ENCODE data around the gene TBC1D2. TPM values are rescaled to one million over a fixed set of nuclear protein-coding genes. Genes with fewer than 3 reads are reported as not detected.
A peak's percentile ranks its signal among the peaks of the same experiment; 100 is the strongest.
"Not testable (repeated sequence)": the region's sequence is repeated elsewhere in the genome, so short reads cannot be mapped to it uniquely, and the experiment has no call there.

TBC1D2 gene
- total RNA-seq, 1 donor = 26.9 TPM

DNA sequence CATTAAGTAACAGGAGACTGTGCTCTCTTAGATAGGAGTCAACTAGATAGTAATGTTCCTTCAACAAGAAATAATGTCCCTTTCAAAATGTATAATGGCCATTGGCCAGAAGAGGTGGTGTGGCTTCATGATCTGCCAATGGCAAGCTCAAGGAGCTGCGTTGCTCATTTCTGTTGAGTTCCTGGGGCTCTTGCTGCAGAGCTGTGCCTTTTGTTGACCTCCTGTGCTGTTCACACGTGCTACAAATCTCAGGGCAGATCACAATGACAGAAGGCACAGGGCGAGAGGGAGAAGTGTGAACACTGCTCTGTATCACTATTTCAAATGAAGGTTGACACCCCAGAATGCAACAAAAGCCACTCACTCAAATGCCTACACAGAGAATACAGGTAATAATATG, 16.0 kb upstream of the TBC1D2 start:
- DNase-seq (ENCODE audit: low read depth in 2 of 3, low spot score in 2 of 3) = no peak

DNA sequence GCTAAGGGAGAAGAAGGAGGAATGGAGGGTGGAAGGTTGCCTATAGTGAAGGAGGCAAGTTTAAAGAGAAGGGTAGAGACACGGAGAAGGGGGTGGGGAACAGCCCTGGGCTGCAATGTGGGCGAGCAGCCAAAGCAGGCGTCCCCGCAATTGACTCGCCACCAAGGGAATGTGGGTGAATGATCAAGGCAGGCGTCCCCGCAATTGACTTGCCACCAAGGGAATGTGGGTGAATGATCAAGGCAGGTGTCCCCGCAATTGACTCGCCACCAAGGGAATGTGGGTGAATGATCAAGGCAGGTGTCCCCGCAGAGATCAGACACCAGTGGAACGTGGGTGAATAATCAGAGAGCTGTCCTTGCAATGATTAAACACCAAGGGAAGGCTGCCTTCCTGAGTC, 14.8 kb upstream of the TBC1D2 start:
- DNase-seq (ENCODE audit: low read depth in 2 of 3, low spot score in 2 of 3) = not testable (repeated sequence)

DNA sequence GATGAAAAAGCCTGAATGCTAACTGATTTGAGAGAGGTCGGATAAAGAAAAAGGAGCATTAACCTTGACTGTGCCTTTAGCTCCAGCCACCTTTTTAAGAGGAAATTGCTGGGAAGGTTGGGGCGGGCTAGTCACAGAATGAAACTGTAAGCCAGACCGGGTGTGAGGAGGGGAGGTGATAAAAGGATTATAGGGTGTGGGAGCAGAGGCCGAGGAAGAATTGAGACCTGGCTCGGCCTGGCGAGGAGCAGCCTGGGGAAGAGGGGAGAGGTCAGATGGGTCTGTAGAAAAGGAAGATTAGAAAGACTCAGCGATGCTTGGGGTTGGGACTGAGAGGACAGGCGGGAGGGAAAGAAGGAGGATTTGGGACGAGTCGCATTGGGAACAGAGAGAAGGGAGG, 14.2 kb upstream of the TBC1D2 start:
- not testable (repeated sequence) for DNase-seq (ENCODE audit: low read depth in 2 of 3, low spot score in 2 of 3)

DNA sequence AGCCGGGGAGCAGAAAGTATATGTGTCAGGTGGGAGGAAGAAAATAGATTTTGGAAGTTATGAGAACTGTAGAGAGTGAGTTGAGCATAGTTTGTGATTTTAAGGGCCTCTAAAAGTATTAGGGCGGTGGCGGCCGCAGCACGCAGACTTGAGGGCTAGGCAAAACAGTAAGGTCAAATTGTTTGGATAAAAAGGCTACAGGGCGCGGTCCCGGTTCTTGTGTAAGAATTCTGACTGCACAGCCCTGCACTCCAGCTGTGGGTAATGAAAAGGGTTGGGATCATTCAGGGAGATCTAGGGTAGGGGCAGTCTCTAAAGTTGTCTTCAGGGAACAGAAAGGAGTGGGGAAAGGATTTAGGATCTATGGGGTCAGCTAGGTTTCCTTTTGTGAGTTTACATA, 12.1 kb upstream of the TBC1D2 start:
- not testable (repeated sequence) for DNase-seq (ENCODE audit: low read depth in 2 of 3, low spot score in 2 of 3)

DNA sequence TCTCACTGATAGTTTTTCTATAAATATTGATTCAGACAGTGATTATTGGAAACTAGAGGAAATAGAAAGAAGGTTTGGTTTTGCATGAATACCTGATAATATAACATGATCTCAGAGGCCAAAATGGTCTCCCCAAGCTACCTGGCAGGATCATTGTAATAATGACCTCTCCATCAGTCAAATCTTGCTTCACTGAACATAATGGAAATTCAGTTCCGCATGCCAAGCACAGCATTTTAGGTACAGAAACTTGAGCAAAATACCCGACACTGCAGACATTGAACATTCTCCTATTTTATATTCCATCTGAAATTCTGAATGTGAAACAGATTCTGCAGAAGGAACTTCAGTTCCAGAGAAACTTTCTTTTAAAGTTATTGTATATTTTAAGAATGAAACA, 9.1 kb upstream of the TBC1D2 start:
- DNase-seq (ENCODE audit: low read depth in 2 of 3, low spot score in 2 of 3) = no peak

GRCh38 chr9:98263482-98264357, 8.3 kb upstream of the TBC1D2 start:
- peak; percentile 54 to 89 (median 77) for DNase-seq (ENCODE audit: low read depth in 2 of 3, low spot score in 2 of 3)

DNA sequence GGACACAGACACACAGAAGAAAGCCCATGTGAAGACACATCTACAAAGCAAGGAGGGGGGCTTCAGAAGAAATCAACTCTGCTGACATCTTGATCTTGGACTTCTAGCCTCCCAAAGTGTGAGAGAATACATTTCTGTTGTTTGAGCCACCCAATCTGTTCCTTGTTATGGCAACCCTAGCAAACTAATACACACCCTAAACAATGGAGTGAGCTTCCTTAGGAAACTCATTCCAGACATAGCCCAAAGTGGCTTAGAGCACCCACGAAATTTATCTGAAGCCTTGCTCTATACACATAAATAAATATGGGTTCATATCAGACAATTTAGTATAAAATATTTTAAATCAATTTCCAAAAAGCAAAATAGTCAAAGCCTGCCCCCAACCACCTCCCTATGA, 7.6 kb upstream of the TBC1D2 start:
- DNase-seq (ENCODE audit: low read depth in 2 of 3, low spot score in 2 of 3) = no peak

- DNase-seq (ENCODE audit: low read depth in 2 of 3, low spot score in 2 of 3) = no peak
Observed at GRCh38 chr9:98262056-98262455, 6.6 kb upstream of the TBC1D2 start.

GRCh38 chr9:98260635-98261034, 5.2 kb upstream of the TBC1D2 start:
- DNase-seq (ENCODE audit: low read depth in 2 of 3, low spot score in 2 of 3) = no peak

GRCh38 chr9:98259791-98260190, 4.3 kb upstream of the TBC1D2 start:
- no peak for DNase-seq (ENCODE audit: low read depth in 2 of 3, low spot score in 2 of 3)

- peak in 2 of 3 donors; percentile 43 to 72 for DNase-seq (ENCODE audit: low read depth in 2 of 3, low spot score in 2 of 3)
Observed at GRCh38 chr9:98256756-98257155, 1.3 kb upstream of the TBC1D2 start.

DNA sequence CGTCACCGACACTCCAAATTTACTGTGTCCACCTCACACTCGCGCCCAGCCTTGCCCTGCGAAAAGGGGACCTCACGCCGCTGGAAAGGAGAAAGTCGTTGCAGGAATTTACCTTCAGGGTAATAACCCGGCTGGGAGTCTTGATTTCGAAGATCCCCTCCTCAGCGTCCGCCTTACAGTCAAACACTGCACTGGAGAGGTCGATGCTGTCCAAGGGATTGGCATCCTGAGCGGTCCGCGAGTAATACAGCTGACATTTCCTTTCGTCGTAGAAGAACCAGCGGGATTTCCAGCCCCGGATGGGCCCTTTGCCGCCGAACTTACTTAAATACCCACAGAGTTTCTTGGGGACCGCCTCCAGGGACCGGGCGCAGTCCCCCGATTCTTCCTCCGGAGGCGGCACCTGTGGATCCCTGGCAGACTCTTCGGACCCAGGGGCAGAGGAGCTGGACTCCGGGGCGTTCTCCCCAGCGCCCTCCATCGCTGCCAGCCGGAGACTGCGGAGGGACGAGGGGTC, 330 bp downstream of the TBC1D2 start:
- DNase-seq (ENCODE audit: low read depth in 2 of 3, low spot score in 2 of 3) = no peak

- no peak for DNase-seq (ENCODE audit: low read depth in 2 of 3, low spot score in 2 of 3)
Observed at GRCh38 chr9:98254228-98255060, 1.0 kb downstream of the TBC1D2 start.

GRCh38 chr9:98253565-98253964, 1.9 kb downstream of the TBC1D2 start:
- no peak for DNase-seq (ENCODE audit: low read depth in 2 of 3, low spot score in 2 of 3)

DNA sequence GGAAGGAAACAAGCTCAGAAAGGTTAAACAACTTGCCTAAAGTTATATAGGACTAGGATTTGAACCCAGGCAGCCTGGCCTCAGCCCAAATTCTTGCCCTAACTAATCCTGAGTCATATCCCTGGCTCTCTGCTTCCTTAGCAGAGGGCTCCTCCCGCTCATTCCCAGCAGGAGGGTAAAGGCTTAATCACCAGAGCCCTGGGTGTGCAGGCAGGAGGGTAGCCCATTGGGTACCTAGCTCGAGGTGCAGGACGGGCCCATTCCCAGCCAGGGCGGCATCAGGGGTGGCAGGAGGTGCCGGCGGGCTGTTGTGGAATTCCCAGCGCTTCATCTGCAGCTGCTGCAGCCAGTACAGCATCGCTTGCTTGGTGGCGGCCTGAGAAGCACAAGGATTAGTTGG, 3.9 kb downstream of the TBC1D2 start:
- DNase-seq (ENCODE audit: low read depth in 2 of 3, low spot score in 2 of 3) = no peak

- no peak for DNase-seq (ENCODE audit: low read depth in 2 of 3, low spot score in 2 of 3)
Observed at GRCh38 chr9:98249771-98250170, 5.7 kb downstream of the TBC1D2 start.

DNA sequence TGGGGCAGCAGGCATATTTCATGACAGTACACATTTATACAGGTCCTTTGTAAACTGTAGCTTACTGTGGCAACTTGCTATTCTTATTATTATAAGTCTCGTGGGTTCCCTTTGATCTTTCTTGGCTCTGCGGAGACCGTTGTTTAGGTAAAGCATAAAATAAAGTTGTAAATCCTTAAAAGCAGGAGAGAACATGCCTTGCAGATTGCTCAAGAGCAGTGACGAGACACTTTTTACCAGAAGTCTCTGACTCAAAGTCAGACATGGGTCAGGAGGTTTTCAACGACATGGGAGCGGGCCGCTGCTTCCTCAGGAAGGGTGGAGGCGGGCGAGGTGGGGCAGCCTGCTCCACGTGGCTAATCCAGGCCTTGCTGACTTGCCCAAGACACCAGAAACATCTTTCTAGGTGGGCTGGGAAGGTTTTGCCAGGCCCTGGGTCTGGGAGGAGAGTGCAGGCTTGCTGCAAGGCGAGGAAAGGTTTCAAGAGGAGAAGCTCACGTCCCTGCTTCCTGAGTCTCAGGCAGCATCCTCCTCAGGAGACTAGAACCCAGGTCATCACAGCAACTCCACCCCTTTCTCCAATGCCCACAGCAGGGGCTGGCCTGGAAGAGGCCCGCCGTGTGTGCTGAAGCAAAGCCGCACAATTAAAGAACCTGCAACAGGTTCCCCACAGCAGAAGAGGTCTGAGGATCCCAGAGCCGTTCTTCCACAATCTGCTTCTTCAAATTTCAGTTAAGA, 6.5 kb downstream of the TBC1D2 start:
- DNase-seq (ENCODE audit: low read depth in 2 of 3, low spot score in 2 of 3) = peak in 2 of 3 donors; percentile 85 to 89

DNA sequence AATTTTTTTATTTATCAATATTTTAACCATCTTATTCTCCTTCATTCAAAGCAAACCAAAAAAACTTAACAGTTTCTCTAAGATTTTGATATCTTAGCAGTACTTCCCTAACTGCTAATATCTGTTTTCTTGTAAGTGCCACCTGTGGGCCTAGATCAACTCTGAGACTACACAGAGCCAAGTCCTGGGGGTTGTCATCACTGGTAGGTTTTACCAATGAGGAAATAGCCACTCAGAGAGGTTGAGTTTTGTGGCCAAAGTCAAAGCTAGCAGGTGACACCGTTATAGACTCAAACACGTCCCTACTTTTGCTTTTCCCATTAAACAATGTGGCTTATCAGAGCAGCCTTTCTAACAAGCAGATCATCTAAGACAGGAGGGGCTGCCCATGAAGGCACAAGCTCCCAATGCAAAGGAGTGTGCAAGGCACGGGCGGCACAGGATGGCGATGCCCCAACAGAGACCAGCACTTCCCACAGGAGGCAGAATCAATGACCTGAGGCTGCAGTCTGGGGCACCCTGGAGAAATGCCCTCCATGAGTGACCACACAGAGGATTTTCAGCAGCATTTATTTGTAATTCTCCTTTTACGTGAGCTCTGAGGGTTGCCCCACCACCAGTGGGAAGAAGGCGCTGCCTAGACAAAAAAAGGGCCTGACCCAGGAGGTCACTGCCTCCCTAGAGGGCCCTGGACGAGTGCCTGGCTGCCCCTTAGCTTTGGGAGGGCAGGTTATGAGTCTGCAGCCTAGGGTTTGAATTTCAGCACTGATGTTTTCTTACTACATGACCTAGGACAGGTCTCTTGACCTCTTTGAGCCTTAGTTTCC, 7.4 kb downstream of the TBC1D2 start:
- DNase-seq (ENCODE audit: low read depth in 2 of 3, low spot score in 2 of 3) = peak in 1 of 3 donors; percentile 20

DNA sequence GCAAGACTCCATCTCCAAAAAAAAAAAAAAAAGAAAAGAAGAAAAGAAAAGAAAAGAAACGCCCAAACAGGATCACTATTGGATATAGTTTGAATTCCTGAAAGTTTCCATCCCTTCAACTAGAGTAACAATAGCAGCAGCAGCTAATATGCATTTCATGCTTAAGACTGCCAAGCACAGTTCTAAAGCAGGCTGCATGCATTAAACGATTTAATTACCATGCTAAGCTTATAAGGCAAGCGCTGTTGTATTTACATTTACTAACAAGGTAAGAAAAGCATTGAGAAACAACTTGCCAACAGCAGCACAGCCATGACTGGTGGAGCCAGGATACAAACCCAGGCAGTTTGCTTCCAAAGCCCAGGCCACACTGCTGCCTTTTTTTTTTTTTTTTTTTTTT, 13.0 kb downstream of the TBC1D2 start:
- DNase-seq (ENCODE audit: low read depth in 2 of 3, low spot score in 2 of 3) = no peak

Data from hematopoietic multipotent progenitor cell (in vitro differentiated cells).